Breast epithelium (tissue), 3 donors: ENCODE measurements around the gene TANC1.

Source experiments
- POLR2A ChIP-seq: fragments of 450-650 bp; IDR thresholded peaks from one replicate; pipeline ENCODE4 v1.6.1; 2016; ENCODE audit warnings: antibody characterized with exemption, mild to moderate bottlenecking, moderate library complexity
- POLR2AphosphoS5 ChIP-seq, 3 donors: sonication (generic); formaldehyde crosslinking; IDR thresholded peaks; one replicate each; pipeline ENCODE4 v1.6.1; 2017; ENCODE audit warnings: antibody characterized with exemption in 3 of 3
- TF ChIP-seq, protein P1 (sequence below), 3 donors: fragments of 450-650 bp; IDR thresholded peaks; one replicate each; pipeline ENCODE4 v1.5.1; 2016 to 2017; ENCODE audit warnings: antibody characterized with exemption in 3 of 3, mild to moderate bottlenecking in 3 of 3, moderate library complexity in 3 of 3

GRCh38 chr2:159052157-159052601 lies 83.7 kb downstream of the TANC1 start:
- no peak for TF ChIP-seq POLR2A
- TF ChIP-seq, protein P1, sequence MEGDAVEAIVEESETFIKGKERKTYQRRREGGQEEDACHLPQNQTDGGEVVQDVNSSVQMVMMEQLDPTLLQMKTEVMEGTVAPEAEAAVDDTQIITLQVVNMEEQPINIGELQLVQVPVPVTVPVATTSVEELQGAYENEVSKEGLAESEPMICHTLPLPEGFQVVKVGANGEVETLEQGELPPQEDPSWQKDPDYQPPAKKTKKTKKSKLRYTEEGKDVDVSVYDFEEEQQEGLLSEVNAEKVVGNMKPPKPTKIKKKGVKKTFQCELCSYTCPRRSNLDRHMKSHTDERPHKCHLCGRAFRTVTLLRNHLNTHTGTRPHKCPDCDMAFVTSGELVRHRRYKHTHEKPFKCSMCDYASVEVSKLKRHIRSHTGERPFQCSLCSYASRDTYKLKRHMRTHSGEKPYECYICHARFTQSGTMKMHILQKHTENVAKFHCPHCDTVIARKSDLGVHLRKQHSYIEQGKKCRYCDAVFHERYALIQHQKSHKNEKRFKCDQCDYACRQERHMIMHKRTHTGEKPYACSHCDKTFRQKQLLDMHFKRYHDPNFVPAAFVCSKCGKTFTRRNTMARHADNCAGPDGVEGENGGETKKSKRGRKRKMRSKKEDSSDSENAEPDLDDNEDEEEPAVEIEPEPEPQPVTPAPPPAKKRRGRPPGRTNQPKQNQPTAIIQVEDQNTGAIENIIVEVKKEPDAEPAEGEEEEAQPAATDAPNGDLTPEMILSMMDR (IDR thresholded peaks at IDR 0.05), result no peak
- TF ChIP-seq POLR2AphosphoS5 (IDR thresholded peaks at IDR 0.05), result no peak
